Nephron progenitor cell (in vitro differentiated cells): ENCODE measurements around the gene MAGEB17.

Source experiments
- DNase-seq: peaks from one replicate; pipeline ENCODE4 v3.0.0; 2021
- H3K27ac Mint-ChIP-seq: 2 replicates; pipeline ENCODE4 v1.8.0; 2021; ENCODE audit warnings: mild to moderate bottlenecking, moderate library complexity, mixed read lengths
- H3K27me3 Mint-ChIP-seq: 2 replicates; pipeline ENCODE4 v1.8.0; 2021; ENCODE audit warnings: mild to moderate bottlenecking, low read depth, mixed read lengths; ENCODE audit not compliant: poor library complexity
- H3K36me3 Mint-ChIP-seq: 2 replicates; pipeline ENCODE4 v1.8.0; 2021; ENCODE audit warnings: low read depth, mixed read lengths
- H3K4me1 Mint-ChIP-seq: 2 replicates; pipeline ENCODE4 v1.8.0; 2021; ENCODE audit warnings: mixed read lengths
- H3K4me3 Mint-ChIP-seq: 2 replicates; pipeline ENCODE4 v1.8.0; 2021; ENCODE audit warnings: mild to moderate bottlenecking, moderate library complexity, mixed read lengths
- H3K9me3 Mint-ChIP-seq: 2 replicates; pipeline ENCODE4 v1.8.0; 2021; ENCODE audit warnings: mild to moderate bottlenecking, moderate library complexity, mixed read lengths
- TF ChIP-seq, protein P1 (sequence below): fragments of 200-600 bp; sonication (generic); IDR thresholded peaks from 2 replicates; pipeline ENCODE4 v1.5.0; 2021; ENCODE audit warnings: antibody characterized with exemption

The MAGEB17 gene

DNA sequence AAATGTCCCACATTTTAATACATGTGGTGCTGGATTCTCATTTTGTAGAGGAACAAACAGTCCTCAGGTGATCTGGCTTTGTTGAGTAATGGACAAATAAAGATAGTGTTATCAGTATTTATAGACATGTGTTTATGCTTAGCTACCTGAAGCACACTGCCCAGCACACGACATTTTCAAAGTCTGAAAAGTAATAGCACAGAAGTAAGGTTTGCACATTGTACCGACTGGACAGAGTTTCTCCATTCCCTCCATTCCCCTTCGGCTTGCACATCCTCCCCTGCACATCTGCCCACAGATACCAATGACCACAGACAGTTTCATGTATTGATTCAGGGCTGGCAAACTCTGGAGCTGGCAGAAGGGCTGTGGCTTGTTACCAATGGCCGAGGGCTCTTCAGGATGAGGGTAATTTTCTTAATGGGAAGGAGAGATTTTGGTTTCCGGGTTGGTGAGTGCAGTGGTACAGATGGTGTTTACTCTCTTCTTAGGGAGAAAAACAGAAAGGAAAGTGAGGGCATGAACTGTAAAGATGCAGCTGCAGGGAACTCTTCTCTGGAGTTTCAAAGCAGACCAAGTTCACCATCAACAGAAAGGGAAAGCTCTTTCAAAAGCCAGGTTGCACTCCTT is 41.6 kb upstream of the MAGEB17 start:
- Mint-ChIP-seq H3K36me3 (no peaks in the 10 kb centered on the region), H3K4me1 (peaks cover 9% of the 10 kb centered on the region), H3K27ac (no peak overlapping the region), H3K9me3 (no peaks in the 10 kb centered on the region), H3K27me3 (no peaks in the 10 kb centered on the region), H3K4me3 (no peak overlapping the region)
- DNase-seq, result no peak
- TF ChIP-seq, protein P1, sequence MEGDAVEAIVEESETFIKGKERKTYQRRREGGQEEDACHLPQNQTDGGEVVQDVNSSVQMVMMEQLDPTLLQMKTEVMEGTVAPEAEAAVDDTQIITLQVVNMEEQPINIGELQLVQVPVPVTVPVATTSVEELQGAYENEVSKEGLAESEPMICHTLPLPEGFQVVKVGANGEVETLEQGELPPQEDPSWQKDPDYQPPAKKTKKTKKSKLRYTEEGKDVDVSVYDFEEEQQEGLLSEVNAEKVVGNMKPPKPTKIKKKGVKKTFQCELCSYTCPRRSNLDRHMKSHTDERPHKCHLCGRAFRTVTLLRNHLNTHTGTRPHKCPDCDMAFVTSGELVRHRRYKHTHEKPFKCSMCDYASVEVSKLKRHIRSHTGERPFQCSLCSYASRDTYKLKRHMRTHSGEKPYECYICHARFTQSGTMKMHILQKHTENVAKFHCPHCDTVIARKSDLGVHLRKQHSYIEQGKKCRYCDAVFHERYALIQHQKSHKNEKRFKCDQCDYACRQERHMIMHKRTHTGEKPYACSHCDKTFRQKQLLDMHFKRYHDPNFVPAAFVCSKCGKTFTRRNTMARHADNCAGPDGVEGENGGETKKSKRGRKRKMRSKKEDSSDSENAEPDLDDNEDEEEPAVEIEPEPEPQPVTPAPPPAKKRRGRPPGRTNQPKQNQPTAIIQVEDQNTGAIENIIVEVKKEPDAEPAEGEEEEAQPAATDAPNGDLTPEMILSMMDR, result no peak

DNA sequence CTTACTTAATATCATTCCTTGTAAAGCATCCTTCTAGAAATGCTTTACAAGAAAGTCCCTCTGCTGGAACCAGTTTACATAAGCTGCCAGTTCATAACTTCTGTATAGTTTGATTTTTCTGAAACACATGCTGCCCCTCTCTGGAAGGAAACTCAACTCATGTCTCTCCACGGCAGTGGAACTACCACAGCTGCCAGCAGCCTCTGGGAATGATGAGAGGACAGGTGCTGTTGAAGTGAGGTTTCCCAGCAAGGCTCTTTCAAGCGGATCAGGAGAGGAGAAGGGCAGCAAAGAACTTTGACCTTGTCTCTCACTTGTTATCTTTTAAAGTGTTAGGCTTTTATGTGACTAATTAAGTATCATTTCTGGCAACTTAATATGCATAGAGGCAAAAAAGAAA is 36.6 kb upstream of the MAGEB17 start:
- H3K4me1 Mint-ChIP-seq, result no peaks in the 10 kb centered on the region
- H3K4me3 Mint-ChIP-seq, result no peak overlapping the region
- H3K9me3 Mint-ChIP-seq, result no peaks in the 10 kb centered on the region
- TF ChIP-seq, protein P1, result no peak
- H3K27me3 Mint-ChIP-seq, result no peaks in the 10 kb centered on the region
- no peaks in the 10 kb centered on the region for H3K36me3 Mint-ChIP-seq
- no peak overlapping the region for H3K27ac Mint-ChIP-seq
- DNase-seq, result no peak

DNA sequence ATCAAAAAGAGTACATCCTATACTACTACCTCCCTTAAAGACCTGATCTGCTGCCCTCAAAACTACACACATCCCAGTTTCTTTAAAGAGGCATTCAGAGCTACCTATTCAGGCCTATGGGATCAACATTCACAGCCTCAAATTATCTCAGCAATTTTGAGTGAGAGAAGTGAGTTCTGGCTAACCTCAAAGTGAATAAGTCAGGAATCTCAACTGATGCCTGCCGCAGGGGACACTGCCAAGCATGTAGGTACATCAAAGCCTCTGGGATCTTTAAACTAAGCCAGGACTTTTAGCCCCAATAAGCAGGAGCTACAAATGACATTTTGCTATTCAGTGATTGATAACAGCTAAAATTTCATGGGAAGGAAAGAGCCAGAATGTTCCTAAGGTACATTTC is 32.3 kb upstream of the MAGEB17 start:
- Mint-ChIP-seq H3K36me3 (no peaks in the 10 kb centered on the region), H3K27ac (no peak overlapping the region), H3K4me1 (no peaks in the 10 kb centered on the region), H3K4me3 (no peak overlapping the region), H3K9me3 (no peaks in the 10 kb centered on the region), H3K27me3 (no peaks in the 10 kb centered on the region)
- TF ChIP-seq, protein P1, result no peak
- DNase-seq, result no peak

DNA sequence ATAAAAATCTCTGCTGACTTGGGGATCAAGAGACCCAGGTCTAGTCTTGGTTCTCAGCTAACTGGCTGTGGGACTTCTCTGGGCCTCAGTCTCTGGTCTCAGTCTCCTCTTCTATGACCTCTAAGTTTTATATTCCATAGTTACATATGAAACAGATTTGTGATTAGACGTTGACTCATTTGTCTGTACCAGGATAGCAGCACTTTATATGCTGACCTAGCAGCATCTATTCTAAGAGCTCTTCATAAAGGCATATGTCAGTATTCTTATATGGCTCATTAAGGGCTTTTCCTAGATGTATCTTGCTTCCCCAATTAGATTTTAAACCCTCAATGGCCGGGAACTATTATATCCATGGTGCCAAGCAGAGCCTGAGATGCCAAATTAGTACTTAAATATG is 31.2 kb upstream of the MAGEB17 start:
- H3K9me3 Mint-ChIP-seq, result no peaks in the 10 kb centered on the region
- DNase-seq, result no peak
- H3K36me3 Mint-ChIP-seq, result no peaks in the 10 kb centered on the region
- H3K27ac Mint-ChIP-seq, result no peak overlapping the region
- H3K4me1 Mint-ChIP-seq, result no peaks in the 10 kb centered on the region
- TF ChIP-seq, protein P1, result no peak
- no peak overlapping the region for H3K4me3 Mint-ChIP-seq
- H3K27me3 Mint-ChIP-seq, result no peaks in the 10 kb centered on the region

DNA sequence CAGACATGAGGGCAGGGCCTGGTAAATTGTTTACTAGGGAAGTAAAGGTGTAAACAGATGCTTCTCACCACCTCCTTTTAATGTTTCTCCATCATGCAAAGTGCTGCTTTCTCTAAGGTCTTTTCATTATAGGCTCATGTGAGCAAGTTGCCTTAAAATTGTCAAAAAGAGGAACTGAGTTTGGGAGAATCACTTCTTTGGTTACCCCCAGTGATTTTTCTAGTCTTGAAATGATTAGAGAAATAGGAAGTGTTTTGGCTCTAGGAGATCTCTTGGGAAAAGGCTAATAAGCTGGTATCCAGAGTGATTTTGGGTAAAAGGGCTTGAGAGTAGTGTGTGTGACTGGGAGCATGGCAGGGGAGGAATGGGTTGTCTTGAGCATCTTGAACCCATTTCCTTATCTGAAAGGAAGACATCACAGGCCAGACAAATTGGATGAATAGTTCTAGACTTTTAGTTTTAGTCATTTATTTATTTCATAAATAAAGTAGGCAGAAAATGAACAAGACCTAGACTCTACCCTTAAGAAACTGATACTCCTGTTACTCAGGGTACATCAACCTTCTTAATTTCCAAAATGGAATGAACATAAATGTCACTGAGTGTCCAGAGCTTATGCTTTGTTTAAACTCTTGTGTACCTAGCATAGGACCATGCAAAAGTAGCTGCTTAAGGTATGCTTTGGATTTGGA is 29.7 kb upstream of the MAGEB17 start:
- H3K27me3 Mint-ChIP-seq, result no peaks in the 10 kb centered on the region
- TF ChIP-seq, protein P1, result no peak
- DNase-seq, result no peak
- no peaks in the 10 kb centered on the region for H3K4me1 Mint-ChIP-seq
- H3K9me3 Mint-ChIP-seq, result no peaks in the 10 kb centered on the region
- no peak overlapping the region for H3K27ac Mint-ChIP-seq
- H3K4me3 Mint-ChIP-seq, result no peak overlapping the region
- no peaks in the 10 kb centered on the region for H3K36me3 Mint-ChIP-seq

DNA sequence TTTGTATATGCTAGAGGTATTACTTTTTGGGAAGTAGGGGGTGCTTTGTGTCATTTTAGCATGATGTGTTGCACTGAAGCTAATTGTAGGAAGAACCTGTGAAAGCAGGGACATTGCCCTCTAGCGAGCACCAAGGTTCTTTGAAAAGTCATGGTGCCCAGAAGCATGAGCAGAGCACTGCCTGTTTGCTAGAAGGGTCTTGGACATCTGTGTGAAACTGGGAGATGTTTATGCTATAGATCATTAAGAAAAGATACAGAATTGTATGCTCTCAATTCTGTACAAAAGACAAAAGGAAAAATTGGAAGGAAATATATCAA is 29.2 kb upstream of the MAGEB17 start:
- H3K27ac Mint-ChIP-seq, result no peak overlapping the region
- H3K9me3 Mint-ChIP-seq, result no peaks in the 10 kb centered on the region
- TF ChIP-seq, protein P1, result no peak
- H3K4me1 Mint-ChIP-seq, result no peaks in the 10 kb centered on the region
- no peak for DNase-seq
- no peak overlapping the region for H3K4me3 Mint-ChIP-seq
- no peaks in the 10 kb centered on the region for H3K27me3 Mint-ChIP-seq
- no peaks in the 10 kb centered on the region for H3K36me3 Mint-ChIP-seq
